ENCODE data around the gene MYADM.
A peak's percentile ranks its signal among the peaks of the same experiment; 100 is the strongest.

Gene MYADM

GRCh38 chr19:53868892-53869804, 1.5 kb downstream of the MYADM start:
- DNase-seq: peak; percentile 94

- peak; percentile 10 for DNase-seq
Measured at GRCh38 chr19:53869805-53870484, 2.3 kb downstream of the MYADM start.

GRCh38 chr19:53870485-53870844, 2.8 kb downstream of the MYADM start:
- DNase-seq: peak; percentile 46

- DNase-seq: peak; percentile 42
Measured at GRCh38 chr19:53871454-53871853, 3.8 kb downstream of the MYADM start.

GRCh38 chr19:53872762-53873161, 5.1 kb downstream of the MYADM start:
- peak; percentile 43 for DNase-seq

- peak; percentile 52 for DNase-seq
Measured at GRCh38 chr19:53873773-53874605, 6.3 kb downstream of the MYADM start.

GRCh38 chr19:53874606-53874990, 6.9 kb downstream of the MYADM start:
- peak; percentile 54 for DNase-seq

GRCh38 chr19:53875602-53876325, 8.1 kb downstream of the MYADM start:
- peak; percentile 37 for DNase-seq

GRCh38 chr19:53876651-53877224, 9.1 kb downstream of the MYADM start:
- DNase-seq: peak; percentile 52

GRCh38 chr19:53877361-53877766, 9.7 kb downstream of the MYADM start:
- DNase-seq: peak; percentile 83

GRCh38 chr19:53878776-53879139, 11.1 kb downstream of the MYADM start:
- peak; percentile 45 for DNase-seq

GRCh38 chr19:53879140-53880081, 11.7 kb downstream of the MYADM start:
- DNase-seq: peak; percentile 88

GRCh38 chr19:53880711-53881481, 13.2 kb downstream of the MYADM start:
- no peak for DNase-seq

- DNase-seq: peak; percentile 76
Measured at GRCh38 chr19:53881482-53882390, 14.1 kb downstream of the MYADM start, which contains the start of gene PRKCG. Gene PRKCG (plus strand): TSS chr19:53882197. CDS start chr19:53882495, 298 bp downstream.

GRCh38 chr19:53882391-53883050, 14.8 kb downstream of the MYADM start:
- DNase-seq: no peak

- DNase-seq: peak; percentile 58
Measured at GRCh38 chr19:53883231-53883661, 15.6 kb downstream of the MYADM start.

GRCh38 chr19:53883741-53884140, 16.1 kb downstream of the MYADM start:
- no peak for DNase-seq

GRCh38 chr19:53884256-53884655, 16.6 kb downstream of the MYADM start:
- no peak for DNase-seq
